HG03565 (cell line): Measurements from ENCODE around the gene ANKRD33B.
A peak's percentile ranks its signal among the peaks of the same experiment; 100 is the strongest.
"Not testable (repeated sequence)": the region's sequence is repeated elsewhere in the genome, so short reads cannot be mapped to it uniquely, and the experiment has no call there.

Experiments used
- ATAC-seq: cut with Tn5 transposase; IDR thresholded peaks from one replicate; pipeline ENCODE4 v1.9.1; 2021; ENCODE audit warnings: mild to moderate bottlenecking, moderate library complexity; ENCODE audit not compliant: unreplicated experiment

The ANKRD33B gene

DNA sequence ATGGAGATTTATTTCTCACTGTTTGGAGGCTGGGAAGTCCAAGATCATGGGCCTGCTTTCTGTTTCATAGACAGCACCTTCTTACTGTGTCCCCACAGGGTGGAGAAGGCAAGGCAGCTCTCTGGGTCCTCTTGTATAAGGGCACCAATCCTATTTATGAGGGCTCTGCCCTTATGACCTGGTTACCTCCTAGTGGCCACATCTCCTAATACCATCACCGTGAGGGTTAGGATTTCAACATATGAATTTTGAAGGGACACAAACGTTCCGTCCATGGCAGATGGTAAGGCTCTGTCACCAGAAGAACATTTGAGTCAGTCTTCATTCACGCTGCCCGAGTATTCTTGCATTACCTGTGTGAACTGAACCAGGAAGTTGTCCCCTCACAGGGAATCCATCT, 48.4 kb downstream of the ANKRD33B start:
- no peak for ATAC-seq

DNA sequence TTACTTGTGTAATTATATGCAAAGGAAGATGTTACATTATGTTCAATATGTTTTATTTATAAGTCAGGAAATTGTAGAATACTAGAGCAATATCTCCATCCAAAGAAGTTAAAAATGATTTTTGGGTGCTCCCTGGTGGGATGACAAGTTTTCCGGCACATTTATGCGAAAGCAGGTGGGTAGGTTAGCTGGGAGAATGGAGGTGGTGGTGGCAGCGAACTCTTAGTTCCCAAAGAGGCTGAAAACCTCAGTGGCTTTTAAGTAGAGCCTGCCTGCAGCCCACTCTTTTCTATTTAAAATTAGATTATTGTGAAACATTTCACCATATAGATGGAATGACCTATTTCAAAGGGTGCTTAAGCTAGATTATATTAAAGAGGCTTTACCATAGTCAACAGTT, 51.8 kb downstream of the ANKRD33B start:
- no peak for ATAC-seq

DNA sequence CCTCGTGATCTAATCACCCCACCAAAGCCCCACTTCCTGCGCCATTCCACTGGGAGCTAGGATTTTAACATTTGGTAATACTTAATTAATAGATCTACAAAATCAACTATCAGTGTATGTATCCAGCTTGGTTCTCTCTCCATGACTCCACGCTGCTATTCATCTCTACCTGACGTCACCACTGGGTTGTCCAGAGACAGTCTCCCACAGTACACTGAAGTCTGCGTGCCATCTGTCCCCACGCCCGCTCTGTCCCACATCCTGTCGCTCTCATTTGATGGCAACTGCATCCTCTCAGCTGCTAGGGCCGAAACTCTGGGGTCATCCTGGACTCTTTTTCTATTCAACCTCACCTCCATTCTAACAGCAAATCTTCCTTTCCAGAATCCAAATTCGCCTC, 53.2 kb downstream of the ANKRD33B start:
- ATAC-seq: no peak

DNA sequence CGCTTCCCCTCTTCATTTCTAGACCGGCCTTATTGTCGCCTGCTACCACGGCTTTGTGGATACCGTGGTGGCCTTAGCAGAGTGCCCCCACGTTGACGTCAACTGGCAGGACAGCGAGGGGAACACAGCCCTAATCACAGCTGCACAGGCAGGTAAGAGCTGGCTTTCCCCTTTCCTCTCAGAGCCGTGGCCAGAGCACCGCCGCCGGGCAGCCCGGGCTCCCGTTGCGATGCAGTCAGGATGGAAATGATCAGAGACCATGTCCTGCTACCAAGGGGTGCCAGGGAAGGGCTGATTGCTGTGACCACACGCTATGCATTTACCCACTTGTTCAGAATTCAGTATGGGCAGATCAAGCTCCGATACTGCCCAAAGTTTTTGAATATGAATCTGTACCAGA, 54.4 kb downstream of the ANKRD33B start:
- ATAC-seq: no peak

DNA sequence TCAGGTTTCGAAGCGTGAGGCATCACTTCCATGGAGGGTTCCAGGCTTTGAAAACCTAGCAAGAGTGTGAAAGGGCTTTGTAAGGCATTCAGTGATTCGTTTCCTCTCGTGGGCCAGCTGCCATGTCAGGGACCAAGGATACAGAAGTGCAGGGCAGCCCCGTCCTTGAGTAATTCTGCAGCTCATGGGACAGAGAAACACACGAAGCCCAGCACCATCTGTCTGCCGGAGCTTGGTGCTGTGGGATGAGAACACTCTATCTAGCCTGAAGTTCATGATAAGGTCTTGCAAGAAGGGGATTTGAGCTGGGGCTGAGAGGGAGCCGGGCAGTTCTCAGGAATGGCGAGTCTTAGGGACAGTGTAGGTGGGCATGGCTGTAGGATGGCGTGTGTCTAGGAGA, 55.8 kb downstream of the ANKRD33B start:
- no peak for ATAC-seq

DNA sequence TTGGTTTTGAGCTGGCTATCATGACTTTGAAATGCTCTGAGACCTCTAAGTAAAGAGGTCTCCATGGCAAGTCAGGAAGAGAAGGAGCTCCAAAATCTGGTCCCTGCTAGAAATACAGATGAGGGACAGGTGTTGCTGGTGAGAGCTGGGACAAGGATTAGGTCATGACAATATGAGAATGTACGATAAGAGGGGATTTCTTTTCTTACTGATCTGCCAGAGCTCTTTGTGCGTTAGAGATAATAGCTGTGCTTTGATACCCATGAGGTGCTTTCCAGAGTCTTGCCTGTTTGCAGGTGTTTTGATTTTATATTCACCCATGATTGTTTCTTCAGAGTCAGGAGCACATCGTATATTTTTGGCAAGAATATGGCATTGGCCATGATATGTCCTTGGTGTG, 56.5 kb downstream of the ANKRD33B start:
- no peak for ATAC-seq

DNA sequence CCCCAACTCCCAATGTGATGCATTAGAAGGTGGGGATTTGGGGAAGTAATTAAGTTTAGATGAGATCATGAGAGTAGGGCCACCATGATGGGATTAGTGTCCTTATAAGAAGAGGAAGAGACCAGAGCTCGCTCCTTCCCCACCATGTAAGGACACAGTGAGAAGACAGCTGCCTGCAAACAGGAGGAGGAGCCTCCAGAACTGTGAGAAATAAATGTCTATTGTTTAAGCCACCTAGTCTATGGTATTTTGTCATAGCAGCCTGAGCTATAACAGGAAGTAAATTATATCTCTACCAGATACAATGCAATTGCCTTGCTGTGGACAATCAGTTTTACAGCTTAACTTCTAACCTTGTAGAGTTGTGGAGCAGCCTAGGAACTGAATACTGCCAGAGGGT, 58.0 kb downstream of the ANKRD33B start:
- peak; percentile 47 for ATAC-seq

DNA sequence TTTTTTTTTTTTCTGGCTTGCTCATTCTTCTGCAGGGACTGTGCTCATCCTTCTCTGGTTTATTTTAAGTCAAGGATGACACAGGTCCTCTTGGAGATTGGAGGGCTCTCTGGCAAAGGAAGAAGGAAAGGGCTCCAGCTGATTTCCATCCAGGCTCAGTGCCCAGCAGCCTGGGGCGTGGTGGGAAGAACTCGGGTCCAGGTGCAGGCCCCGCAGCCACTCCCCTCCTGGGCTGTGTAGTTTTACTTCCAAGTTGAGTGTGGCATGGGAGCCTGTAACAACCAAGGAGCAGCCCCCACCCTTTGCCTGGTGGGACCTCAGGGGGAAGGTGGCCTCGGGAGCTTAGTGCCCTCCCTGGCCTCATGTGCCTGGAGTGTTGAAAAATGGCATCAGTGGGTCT, 58.9 kb downstream of the ANKRD33B start:
- ATAC-seq: no peak

DNA sequence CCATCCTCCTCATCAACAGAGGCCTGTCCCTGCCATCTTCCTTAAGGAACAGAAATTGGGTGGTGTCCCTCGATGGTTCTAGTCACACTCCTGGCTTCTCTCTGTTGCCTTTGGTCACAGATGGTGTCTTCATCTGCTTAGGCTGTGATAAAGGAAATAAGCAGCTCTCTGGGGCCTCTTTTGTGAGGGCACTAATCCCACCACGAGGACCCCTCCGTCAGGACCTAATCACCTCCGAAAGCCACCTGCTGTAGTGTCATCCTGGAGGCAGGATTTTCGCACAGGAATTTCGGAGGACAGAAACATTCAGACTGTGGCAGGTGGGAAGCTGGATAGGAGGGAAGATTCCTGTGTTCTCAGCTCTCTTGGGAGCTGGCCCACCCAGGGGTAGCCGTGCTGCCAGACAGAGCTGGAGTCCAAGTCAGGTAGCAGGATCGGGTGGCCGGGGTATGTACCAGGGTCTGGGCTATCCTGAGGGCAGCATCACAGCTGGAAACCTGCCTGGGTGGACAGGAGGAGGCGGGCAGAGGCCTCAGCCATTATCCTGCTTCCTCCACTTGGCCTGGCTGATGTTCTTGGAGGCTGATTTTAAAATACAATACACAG, 59.5 kb downstream of the ANKRD33B start:
- no peak for ATAC-seq

DNA sequence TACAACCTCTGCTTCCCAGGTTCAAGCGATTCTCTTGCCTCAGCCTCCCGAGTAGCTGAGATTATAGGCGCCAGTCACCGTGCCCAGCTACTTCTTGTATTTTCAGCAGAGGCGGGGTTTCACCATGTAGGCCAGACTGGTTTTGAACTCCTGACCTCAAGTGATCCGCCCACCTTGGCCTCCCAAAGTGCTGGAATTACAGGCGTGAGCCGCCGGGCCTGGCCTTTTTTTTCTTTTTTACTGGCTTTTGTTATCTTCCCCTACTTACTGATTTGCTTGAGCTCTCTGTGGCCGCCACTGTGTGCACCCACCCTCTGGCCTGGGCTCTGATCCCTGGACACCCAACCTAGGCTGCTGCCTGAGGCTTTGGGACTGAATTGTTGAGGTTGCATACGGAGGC, 60.3 kb downstream of the ANKRD33B start:
- no peak for ATAC-seq

DNA sequence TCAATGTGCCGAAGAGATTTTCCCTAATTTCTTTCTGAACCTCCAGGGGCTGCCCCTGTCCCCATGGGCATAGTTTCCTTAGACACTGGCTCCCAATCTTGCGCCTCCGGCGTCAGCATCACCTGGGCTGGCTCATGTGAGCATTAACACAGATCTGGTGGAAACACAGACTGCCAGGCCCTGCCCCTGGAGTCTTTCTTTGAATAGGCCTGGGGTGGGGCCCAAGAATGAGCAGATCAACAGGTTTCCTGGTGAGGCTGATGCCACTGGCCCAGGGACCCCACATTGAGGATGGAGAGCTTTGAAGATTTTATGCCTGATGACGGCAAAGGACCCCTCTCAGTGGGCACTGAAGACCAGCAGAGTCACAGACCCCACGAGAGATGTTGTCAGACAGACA, 60.8 kb downstream of the ANKRD33B start:
- ATAC-seq: no peak

DNA sequence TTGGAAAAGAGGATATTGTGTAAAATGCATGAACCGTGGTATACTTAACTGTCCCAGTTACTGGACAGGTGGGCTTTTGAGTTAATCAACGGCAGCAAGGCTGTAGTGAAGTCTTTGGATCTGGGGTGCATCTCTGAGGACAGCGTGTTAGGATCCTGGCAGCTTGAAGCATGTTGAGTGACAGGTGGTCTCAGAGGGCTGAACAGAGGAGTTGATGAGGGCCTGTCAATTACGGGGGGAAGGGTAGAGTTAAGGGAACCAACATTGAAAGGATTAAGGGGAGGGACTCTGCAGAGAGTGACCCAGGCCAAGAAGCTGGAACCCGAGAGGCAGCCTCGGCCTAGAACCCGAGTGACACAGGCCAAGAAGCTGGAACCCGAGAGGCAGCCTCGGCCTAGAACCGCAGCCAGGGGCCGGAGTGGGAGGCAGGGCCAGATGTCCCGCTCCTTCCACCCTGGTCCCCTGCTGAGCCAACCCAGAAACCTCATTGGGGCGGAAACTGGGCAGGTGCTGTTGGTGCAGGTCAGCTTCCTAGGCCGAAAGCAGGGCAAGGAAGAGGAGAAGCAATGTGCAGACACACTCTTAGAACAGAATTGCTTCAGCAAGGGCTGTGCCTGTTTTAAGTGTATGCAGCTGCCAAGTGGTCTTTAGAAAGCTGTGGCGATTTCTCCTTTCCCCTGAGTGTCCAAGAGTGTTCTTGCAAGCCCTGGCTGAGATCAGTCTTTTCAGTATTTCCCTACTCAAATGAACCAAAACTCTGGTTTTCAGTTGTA, 62.0 kb downstream of the ANKRD33B start:
- ATAC-seq: no peak

DNA sequence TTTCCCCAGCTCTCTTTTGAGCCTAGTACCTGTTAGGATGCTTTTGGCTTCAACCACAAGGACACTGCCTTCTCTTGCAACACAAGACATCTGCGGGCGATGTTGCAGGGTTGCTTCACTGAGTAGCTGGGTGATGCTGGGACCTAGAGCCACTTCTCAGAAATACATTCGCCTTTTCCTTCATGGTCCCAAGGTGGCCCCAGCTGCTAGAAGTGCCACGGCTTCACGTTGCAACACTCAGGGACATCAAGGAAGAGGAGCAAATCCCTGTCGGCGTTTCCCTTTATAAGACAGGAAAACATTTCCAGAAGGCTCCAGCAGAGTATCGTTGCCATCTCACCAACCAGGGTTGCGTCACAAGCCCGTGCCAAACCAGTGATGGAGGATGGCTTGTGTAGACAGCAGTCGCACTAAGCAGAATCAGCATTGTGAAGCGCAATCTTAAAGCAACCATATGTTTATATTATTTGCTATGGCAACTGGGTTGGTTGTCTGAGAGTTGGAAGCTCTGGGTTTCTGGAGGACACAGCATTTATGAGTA, 62.7 kb downstream of the ANKRD33B start:
- ATAC-seq: no peak

DNA sequence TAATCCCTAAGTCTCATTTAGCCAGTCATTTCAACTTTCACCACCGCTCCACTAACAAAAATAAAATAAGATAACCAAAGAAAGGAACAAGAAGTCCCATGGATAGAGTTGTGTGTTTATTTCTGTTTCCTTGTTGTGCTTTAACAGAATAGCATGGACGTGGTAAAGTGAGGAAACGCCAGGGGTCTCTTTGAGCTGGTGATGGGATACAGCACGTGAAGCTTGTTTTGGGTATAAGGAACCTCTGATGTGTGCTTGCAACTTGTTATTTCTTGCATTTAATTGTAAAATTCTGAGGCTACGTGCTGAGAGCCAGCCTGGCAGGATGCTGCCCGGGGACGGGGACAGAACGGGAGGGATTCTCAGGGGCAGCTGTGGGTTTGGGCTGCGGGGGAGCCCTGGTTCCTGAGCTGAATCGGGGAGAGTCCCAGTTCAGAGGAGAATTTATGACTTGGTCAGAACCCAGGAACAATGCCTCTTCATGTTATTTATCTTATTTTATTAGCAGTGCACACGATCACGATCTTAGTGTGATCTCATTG, 63.4 kb downstream of the ANKRD33B start:
- peak; percentile 2 for ATAC-seq

DNA sequence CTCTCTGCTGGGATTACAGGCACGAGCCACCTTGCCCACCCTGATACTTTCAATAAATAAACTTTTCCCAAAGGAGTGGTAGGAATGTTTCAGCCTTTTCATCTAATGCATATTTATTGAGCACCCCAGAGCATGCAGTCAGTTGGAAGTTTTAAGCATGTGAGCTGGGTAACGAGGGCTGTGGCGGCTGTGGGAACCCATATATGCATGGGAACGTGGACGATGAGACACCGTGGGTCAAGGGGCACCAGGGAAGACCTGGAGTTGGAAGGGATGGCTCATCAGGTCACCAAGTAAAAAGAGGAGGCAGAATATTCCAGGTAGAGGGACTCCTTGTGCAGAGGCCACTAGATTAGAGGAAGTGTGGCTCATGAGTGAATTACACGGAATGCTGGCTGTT, 64.7 kb downstream of the ANKRD33B start:
- no peak for ATAC-seq

DNA sequence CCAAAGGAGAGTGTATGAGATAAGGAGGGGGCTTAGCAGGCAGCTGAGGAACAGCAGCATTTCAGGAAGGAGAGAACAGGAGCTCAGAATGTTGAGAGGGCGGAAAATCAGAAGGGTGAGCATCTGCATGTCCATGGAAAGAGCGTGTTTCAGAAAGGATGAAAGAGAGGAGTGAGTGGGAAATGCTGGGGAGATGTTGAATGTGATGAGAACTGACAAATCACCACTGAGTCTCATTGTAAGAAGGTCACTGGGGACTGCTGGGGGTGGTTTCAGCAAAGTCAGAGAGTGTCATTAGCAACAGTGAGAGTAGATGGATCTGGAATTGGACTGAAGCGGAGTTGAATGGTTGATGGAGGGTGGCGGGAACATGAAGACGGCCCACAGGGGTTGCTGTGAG, 65.8 kb downstream of the ANKRD33B start:
- no peak for ATAC-seq

DNA sequence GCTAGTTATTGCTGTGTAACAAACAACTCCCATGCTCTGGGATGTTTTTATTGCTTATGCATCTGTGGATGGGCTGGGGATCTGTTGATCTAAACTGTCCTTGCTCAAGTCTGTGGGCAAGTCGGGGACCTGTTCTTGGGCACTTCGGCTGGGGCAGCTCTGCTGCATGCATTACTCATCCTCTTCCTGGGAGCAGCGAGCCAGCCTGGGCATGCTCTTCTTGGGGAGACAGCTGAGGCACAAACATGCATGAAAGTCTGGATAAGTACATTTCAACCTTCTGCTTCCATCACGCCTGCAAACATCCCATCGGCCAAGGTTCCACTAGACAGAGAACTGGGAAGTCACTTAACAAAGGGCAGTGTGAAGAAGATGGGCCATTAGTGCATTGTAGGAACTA, 66.3 kb downstream of the ANKRD33B start:
- no peak for ATAC-seq

DNA sequence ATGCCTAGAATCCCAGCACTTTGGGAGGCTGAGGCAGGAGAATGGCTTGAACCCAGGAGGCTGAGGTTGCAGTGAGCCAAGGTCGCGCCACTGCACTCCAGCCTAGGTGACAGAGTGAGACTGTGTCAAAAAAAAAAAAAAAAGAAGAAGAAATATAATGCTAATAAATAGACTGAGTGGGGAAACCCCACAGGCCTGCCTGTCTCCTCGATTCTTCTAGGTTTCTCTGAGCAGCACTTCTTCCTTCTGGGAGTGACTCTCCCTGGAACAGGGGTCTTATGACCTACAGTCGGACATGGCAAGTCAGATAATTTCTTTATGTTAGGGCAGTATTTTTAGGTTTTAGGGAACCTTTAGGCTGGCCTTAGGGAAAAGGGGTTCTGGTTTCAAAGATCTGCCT, 66.9 kb downstream of the ANKRD33B start:
- ATAC-seq: not testable (repeated sequence)

DNA sequence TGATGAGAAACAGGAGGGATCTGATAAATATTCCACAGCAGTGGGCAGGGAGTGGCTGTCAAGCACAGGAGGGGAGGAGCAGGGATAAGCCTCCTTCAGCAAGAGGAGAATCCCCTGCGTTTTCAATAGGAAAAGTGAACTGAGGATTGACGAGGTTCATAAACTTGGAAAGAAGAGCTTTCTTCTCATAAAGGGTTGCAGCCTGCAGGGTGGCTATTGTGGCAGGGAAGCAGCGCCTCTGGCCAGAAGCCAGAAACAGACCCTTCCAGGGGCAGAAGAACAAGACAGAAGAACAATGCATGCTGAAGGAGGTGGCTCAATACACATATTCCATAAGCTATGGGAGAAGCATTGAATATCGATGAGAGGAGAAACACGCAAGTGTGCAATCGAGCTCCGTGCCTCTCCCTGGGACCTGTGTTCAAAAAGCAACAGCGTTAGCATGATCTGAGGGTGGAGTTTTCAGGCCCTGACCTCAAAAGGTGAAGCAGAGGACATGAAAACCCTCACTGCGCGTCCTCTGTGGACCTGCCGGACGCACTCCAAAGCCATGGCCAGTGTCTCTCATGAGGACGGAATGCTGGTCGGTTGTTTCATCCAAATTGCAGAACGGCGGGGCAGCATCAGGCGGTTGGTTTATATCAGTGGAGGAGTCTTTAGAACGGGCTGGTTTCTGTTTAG, 67.6 kb downstream of the ANKRD33B start:
- ATAC-seq: peak; percentile 0

DNA sequence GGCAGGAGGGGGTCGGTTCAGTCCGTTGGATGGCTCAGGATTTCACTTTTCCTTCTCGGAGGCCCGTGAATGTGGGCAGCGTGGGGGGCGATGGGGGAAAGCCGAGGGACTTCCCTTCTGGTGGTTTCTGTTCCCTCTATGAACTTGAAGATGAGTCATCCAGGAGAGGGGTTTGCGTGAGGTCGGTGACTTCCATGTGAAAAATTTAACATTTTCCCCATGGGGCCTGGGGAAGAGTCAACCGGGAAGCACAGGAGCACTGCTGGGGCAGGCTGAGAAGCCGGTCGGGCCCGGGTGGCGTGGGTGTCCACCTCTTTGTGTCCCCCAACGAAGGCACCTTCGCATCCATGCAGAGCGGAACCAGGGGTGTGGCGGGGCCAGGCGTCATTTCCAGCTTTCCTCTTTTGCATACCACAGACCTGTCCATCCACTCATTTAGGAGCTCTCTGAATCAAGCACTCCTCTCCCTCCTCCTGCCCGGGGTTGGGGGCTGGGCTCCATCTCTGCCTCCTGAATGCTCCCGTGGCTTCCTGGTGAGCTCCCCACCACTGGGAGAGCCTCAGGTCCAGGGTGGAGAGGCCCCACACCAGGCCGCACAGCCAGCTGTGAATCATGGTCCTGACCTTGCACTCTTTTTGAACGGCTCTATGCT, 68.4 kb downstream of the ANKRD33B start:
- ATAC-seq: peak; percentile 26
